SK-N-SH treated with all-trans-retinoic acid at 6 μM for 48 hours (cell line): ENCODE measurements around the gene FOXRED2.

Source experiments
- ATAC-seq: fragments of 200-7000 bp; cut with Tn5 transposase; 3 replicates; pipeline ENCODE4 v1.9.1; 2020; ENCODE audit warnings: mild to moderate bottlenecking, moderate library complexity
- ARNTL ChIP-seq: fragments of 450-650 bp; formaldehyde crosslinking; IDR thresholded peaks from 2 replicates; pipeline ENCODE4 v1.5.0; 2020; ENCODE audit warnings: low read depth, mild to moderate bottlenecking, moderate library complexity, borderline replicate concordance
- CSDC2 ChIP-seq: fragments of 250-450 bp; sonication (Bioruptor Pico); IDR thresholded peaks from 2 replicates; pipeline ENCODE4 v1.5.0; 2020; ENCODE audit warnings: mild to moderate bottlenecking, moderate library complexity
- CSRNP3 ChIP-seq: fragments of 250-450 bp; sonication (Bioruptor Pico); IDR thresholded peaks from 2 replicates; pipeline ENCODE4 v1.5.1; 2021; ENCODE audit warnings: mild to moderate bottlenecking, moderate library complexity
- GLIS3 ChIP-seq: fragments of 250-450 bp; sonication (Bioruptor Pico); IDR thresholded peaks from 2 replicates; pipeline ENCODE4 v1.5.0; 2020; ENCODE audit warnings: mild to moderate bottlenecking, moderate library complexity
- PATZ1 ChIP-seq: fragments of 250-450 bp; sonication (Bioruptor Pico); IDR thresholded peaks from 2 replicates; pipeline ENCODE4 v1.8.0; 2020; ENCODE audit warnings: mild to moderate bottlenecking, moderate library complexity, borderline replicate concordance
- PPARA ChIP-seq: fragments of 250-450 bp; sonication (Bioruptor Pico); IDR thresholded peaks from 2 replicates; pipeline ENCODE4 v1.5.0; 2020; ENCODE audit warnings: mild to moderate bottlenecking, borderline replicate concordance
- RARB ChIP-seq: fragments of 250-450 bp; sonication (Bioruptor Pico); IDR thresholded peaks from 2 replicates; pipeline ENCODE4 v1.8.0; 2021; ENCODE audit warnings: mild to moderate bottlenecking, moderate library complexity
- SNAI2 ChIP-seq: fragments of 250-450 bp; sonication (Bioruptor Pico); IDR thresholded peaks from 2 replicates; pipeline ENCODE4 v1.5.0; 2020; ENCODE audit warnings: mild to moderate bottlenecking, moderate library complexity
- TCF4 ChIP-seq: fragments of 250-450 bp; sonication (Bioruptor Pico); IDR thresholded peaks from 2 replicates; pipeline ENCODE4 v1.8.0; 2021; ENCODE audit warnings: mild to moderate bottlenecking, moderate library complexity, borderline replicate concordance
- TOX ChIP-seq: fragments of 250-450 bp; sonication (Bioruptor Pico); IDR thresholded peaks from 2 replicates; pipeline ENCODE4 v1.8.0; 2021; ENCODE audit warnings: mild to moderate bottlenecking, moderate library complexity, borderline replicate concordance
- ZC3H10 ChIP-seq: fragments of 250-450 bp; sonication (Bioruptor Pico); IDR thresholded peaks from 2 replicates; pipeline ENCODE4 v1.5.1; 2021; ENCODE audit warnings: mild to moderate bottlenecking, moderate library complexity
- ZFP3 ChIP-seq: fragments of 250-450 bp; sonication (Bioruptor Pico); IDR thresholded peaks from 2 replicates; pipeline ENCODE4 v1.5.0; 2020; ENCODE audit warnings: mild to moderate bottlenecking, moderate library complexity
- ZFP30 ChIP-seq: fragments of 450-650 bp; formaldehyde crosslinking; IDR thresholded peaks from 2 replicates; pipeline ENCODE4 v1.5.0; 2022; ENCODE audit warnings: mild to moderate bottlenecking, moderate library complexity
- ZNF565 ChIP-seq: fragments of 450-650 bp; formaldehyde crosslinking; conservative IDR thresholded peaks from 2 replicates; pipeline ENCODE4 v1.5.0; 2020; ENCODE audit warnings: low read depth, mild to moderate bottlenecking, moderate library complexity
- ZNF70 ChIP-seq: fragments of 450-650 bp; formaldehyde crosslinking; IDR thresholded peaks from 2 replicates; pipeline ENCODE4 v1.5.0; 2020; ENCODE audit warnings: mild to moderate bottlenecking, moderate library complexity
- TF ChIP-seq, protein P1 (sequence below): fragments of 250-450 bp; sonication (Bioruptor Pico); IDR thresholded peaks from 2 replicates; pipeline ENCODE4 v1.5.1; 2020; ENCODE audit warnings: low read depth, mild to moderate bottlenecking, moderate library complexity
- TF ChIP-seq, protein P2 (sequence below): fragments of 250-450 bp; sonication (Bioruptor Pico); IDR thresholded peaks from 2 replicates; pipeline ENCODE4 v1.5.0; 2020; ENCODE audit warnings: mild to moderate bottlenecking, moderate library complexity
- TF ChIP-seq, protein P3 (sequence below): fragments of 250-450 bp; sonication (Bioruptor Pico); IDR thresholded peaks from 2 replicates; pipeline ENCODE4 v1.8.0; 2021; ENCODE audit warnings: low read depth, mild to moderate bottlenecking, moderate library complexity, borderline replicate concordance

FOXRED2 gene

GRCh38 chr22:36455571-36456463 is 51.0 kb downstream of the FOXRED2 start:
- TF ChIP-seq, protein P1, sequence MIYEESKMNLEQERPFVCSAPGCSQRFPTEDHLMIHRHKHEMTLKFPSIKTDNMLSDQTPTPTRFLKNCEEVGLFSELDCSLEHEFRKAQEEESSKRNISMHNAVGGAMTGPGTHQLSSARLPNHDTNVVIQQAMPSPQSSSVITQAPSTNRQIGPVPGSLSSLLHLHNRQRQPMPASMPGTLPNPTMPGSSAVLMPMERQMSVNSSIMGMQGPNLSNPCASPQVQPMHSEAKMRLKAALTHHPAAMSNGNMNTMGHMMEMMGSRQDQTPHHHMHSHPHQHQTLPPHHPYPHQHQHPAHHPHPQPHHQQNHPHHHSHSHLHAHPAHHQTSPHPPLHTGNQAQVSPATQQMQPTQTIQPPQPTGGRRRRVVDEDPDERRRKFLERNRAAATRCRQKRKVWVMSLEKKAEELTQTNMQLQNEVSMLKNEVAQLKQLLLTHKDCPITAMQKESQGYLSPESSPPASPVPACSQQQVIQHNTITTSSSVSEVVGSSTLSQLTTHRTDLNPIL (CRISPR knock-in tag): no peak
- no peak for TF ChIP-seq ZFP30 (CRISPR knock-in tag)
- no peak for TF ChIP-seq ZNF565
- no peak for TF ChIP-seq GLIS3
- no peak for TF ChIP-seq TCF4 (CRISPR knock-in tag)
- no peak for TF ChIP-seq ZC3H10 (CRISPR knock-in tag)
- no peak for TF ChIP-seq RARB (CRISPR knock-in tag)
- TF ChIP-seq, protein P2, sequence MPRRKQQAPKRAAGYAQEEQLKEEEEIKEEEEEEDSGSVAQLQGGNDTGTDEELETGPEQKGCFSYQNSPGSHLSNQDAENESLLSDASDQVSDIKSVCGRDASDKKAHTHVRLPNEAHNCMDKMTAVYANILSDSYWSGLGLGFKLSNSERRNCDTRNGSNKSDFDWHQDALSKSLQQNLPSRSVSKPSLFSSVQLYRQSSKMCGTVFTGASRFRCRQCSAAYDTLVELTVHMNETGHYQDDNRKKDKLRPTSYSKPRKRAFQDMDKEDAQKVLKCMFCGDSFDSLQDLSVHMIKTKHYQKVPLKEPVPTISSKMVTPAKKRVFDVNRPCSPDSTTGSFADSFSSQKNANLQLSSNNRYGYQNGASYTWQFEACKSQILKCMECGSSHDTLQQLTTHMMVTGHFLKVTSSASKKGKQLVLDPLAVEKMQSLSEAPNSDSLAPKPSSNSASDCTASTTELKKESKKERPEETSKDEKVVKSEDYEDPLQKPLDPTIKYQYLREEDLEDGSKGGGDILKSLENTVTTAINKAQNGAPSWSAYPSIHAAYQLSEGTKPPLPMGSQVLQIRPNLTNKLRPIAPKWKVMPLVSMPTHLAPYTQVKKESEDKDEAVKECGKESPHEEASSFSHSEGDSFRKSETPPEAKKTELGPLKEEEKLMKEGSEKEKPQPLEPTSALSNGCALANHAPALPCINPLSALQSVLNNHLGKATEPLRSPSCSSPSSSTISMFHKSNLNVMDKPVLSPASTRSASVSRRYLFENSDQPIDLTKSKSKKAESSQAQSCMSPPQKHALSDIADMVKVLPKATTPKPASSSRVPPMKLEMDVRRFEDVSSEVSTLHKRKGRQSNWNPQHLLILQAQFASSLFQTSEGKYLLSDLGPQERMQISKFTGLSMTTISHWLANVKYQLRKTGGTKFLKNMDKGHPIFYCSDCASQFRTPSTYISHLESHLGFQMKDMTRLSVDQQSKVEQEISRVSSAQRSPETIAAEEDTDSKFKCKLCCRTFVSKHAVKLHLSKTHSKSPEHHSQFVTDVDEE (CRISPR knock-in tag): no peak
- TF ChIP-seq, protein P3, sequence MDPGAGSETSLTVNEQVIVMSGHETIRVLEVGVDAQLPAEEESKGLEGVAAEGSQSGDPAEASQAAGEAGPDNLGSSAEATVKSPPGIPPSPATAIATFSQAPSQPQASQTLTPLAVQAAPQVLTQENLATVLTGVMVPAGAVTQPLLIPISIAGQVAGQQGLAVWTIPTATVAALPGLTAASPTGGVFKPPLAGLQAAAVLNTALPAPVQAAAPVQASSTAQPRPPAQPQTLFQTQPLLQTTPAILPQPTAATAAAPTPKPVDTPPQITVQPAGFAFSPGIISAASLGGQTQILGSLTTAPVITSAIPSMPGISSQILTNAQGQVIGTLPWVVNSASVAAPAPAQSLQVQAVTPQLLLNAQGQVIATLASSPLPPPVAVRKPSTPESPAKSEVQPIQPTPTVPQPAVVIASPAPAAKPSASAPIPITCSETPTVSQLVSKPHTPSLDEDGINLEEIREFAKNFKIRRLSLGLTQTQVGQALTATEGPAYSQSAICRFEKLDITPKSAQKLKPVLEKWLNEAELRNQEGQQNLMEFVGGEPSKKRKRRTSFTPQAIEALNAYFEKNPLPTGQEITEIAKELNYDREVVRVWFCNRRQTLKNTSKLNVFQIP (CRISPR knock-in tag): no peak
- TF ChIP-seq ZFP3: no peak
- TF ChIP-seq CSRNP3 (CRISPR knock-in tag): no peak
- TF ChIP-seq ZNF70 (CRISPR knock-in tag): no peak
- no peak for TF ChIP-seq ARNTL
- TF ChIP-seq PATZ1 (CRISPR knock-in tag): no peak
- TF ChIP-seq PPARA: no peak
- no peak for TF ChIP-seq CSDC2
- TF ChIP-seq TOX (CRISPR knock-in tag): no peak
- no peak for TF ChIP-seq SNAI2 (CRISPR knock-in tag)
- ATAC-seq: peak; percentile 9

- TF ChIP-seq GLIS3 (no peak), PATZ1 (CRISPR knock-in tag) (no peak), ZC3H10 (CRISPR knock-in tag) (no peak)
- TF ChIP-seq, protein P3 (CRISPR knock-in tag): no peak
- TF ChIP-seq, all 23 proteins: peak for 0
- ATAC-seq: peak; percentile 95
Measured at GRCh38 chr22:36454916-36455570, 51.8 kb downstream of the FOXRED2 start.
